H1 (cell line): Measurements from ENCODE around the gene NOL4L. TPM values are rescaled to one million over a fixed set of nuclear protein-coding genes. Genes with fewer than 3 reads are reported as not detected.

Experiments used
- CTCF ChIA-PET: fragments of 300-600 bp; sonication (Branson Sonifier 250); formaldehyde crosslinking; loops from one replicate; lab custom pipeline; 2021; ENCODE audit not compliant: partially characterized antibody; lab: Charles Lee
- POLR2A ChIA-PET: fragments of 300-600 bp; sonication (Branson Sonifier 250); formaldehyde crosslinking; loops from one replicate; lab custom pipeline; 2021; ENCODE audit warnings: inconsistent platforms; ENCODE audit not compliant: partially characterized antibody; lab: Charles Lee
- DNase-seq, 2 experiments: peaks; one replicate each; pipeline versions ENCODE4 v3.0.0 to v3.0.0-alpha.2; 2010 to 2022; ENCODE audit warnings: low spot score in 2 of 2, low read depth in 1 of 2, mixed read lengths in 1 of 2
- FAIRE-seq: peaks from 2 replicates; lab custom pipeline; 2011; peaks lifted over from hg19 to GRCh38; lab: Jason Lieb, UNC
- H2AFZ ChIP-seq: 2 replicates; pipeline ENCODE4 v1.8.1; 2012; ENCODE audit warnings: low read length, inconsistent platforms
- H2AK5ac ChIP-seq: 2 replicates; pipeline ENCODE4 v1.6.1; 2013; ENCODE audit warnings: low read depth, low read length
- H2BK120ac ChIP-seq: replicated peaks from 2 replicates; pipeline ENCODE3; 2013; ENCODE audit warnings: low read depth, low read length, inconsistent platforms
- H2BK12ac ChIP-seq: 2 replicates; pipeline ENCODE4 v1.6.1; 2013; ENCODE audit warnings: low read depth, low read length
- H2BK15ac ChIP-seq: 2 replicates; pipeline ENCODE4 v1.6.1; 2013; ENCODE audit warnings: low read length
- H2BK20ac ChIP-seq: 2 replicates; pipeline ENCODE4 v1.6.1; 2013; ENCODE audit warnings: low read length
- H2BK5ac ChIP-seq: 2 replicates; pipeline ENCODE4 v1.6.1; 2013; ENCODE audit warnings: low read depth, low read length
- H3K14ac ChIP-seq: 2 replicates; pipeline ENCODE4 v1.6.1; 2013; ENCODE audit warnings: inconsistent platforms; ENCODE audit not compliant: insufficient read length
- H3K18ac ChIP-seq: 2 replicates; pipeline ENCODE4 v1.6.1; 2013; ENCODE audit warnings: low read length; ENCODE audit errors: extremely low read depth
- H3K23ac ChIP-seq: 2 replicates; pipeline ENCODE4 v1.6.1; 2013; ENCODE audit warnings: inconsistent platforms; ENCODE audit not compliant: insufficient read length
- H3K23me2 ChIP-seq: 2 replicates; pipeline ENCODE4 v1.6.1; 2013; ENCODE audit warnings: low read depth, low read length
- H3K27ac ChIP-seq: 2 replicates; pipeline ENCODE4 v1.6.1; 2011; ENCODE audit warnings: low read depth, low read length, inconsistent platforms
- H3K27me3 ChIP-seq, 4 experiments: replicated peaks in 1 of 4; 1 replicate in 1 of 4; 2 replicates in 3 of 4; pipeline versions ENCODE4 v1.6.1 to v1.8.1; 2011 to 2013; ENCODE audit warnings: low read length in 3 of 4, mild to moderate bottlenecking in 3 of 4, inconsistent platforms in 2 of 4, mixed read lengths in 2 of 4, moderate library complexity in 1 of 4; ENCODE audit not compliant: control insufficient read depth in 3 of 4, insufficient read depth in 3 of 4; ENCODE audit errors: extremely low read depth in 1 of 4
- H3K36me3 ChIP-seq, 4 experiments: 2 replicates each; pipeline versions ENCODE4 v1.6.1 to v1.8.1; 2011 to 2013; ENCODE audit warnings: mild to moderate bottlenecking in 4 of 4, low read length in 3 of 4, moderate library complexity in 2 of 4, control low read depth in 1 of 4, inconsistent platforms in 1 of 4; ENCODE audit not compliant: insufficient read depth in 4 of 4, control insufficient read depth in 2 of 4
- H3K4ac ChIP-seq: replicated peaks from 2 replicates; pipeline ENCODE3; 2013; ENCODE audit warnings: low read length, low read depth, mixed read lengths, inconsistent platforms; ENCODE audit not compliant: insufficient read length
- H3K4me1 ChIP-seq, 4 experiments: replicated peaks in 1 of 4; 1 replicate in 1 of 4; 2 replicates in 3 of 4; pipeline versions ENCODE4 v1.6.1 to v1.8.1; 2011 to 2013; ENCODE audit warnings: low read length in 3 of 4, inconsistent platforms in 2 of 4, mixed read lengths in 1 of 4; ENCODE audit not compliant: insufficient read depth in 4 of 4, control insufficient read depth in 3 of 4
- H3K4me2 ChIP-seq, 2 experiments: 2 replicates each; pipeline versions ENCODE4 v1.6.1 to v1.8.1; 2011 to 2013; ENCODE audit warnings: low read depth in 2 of 2, low read length in 2 of 2, control low read depth in 1 of 2, inconsistent platforms in 1 of 2, mild to moderate bottlenecking in 1 of 2; ENCODE audit not compliant: insufficient read depth in 1 of 2
- H3K4me3 ChIP-seq, 4 experiments: fragments of 200-600, 300-600 bp in 1 of 4; sonication (generic), shearing (Covaris generic), sonication (Bioruptor Twin) in 1 of 4; 2 replicates each; pipeline versions ENCODE4 v1.5.1 to v1.8.1; 2011 to 2016; ENCODE audit warnings: low read length in 4 of 4, low read depth in 3 of 4, control low read depth in 2 of 4, inconsistent platforms in 2 of 4, mild to moderate bottlenecking in 2 of 4, mixed read lengths in 1 of 4, moderate library complexity in 1 of 4; ENCODE audit not compliant: insufficient read depth in 2 of 4; ENCODE audit errors: extremely low read depth in 1 of 4
- H3K56ac ChIP-seq: replicated peaks from 2 replicates; pipeline ENCODE3; 2013; ENCODE audit warnings: low read depth, mild to moderate bottlenecking, mixed read lengths, low read length, inconsistent platforms; ENCODE audit not compliant: insufficient read length
- H3K79me1 ChIP-seq: 2 replicates; pipeline ENCODE4 v1.6.1; 2013; ENCODE audit warnings: low read depth, low read length, control low read depth
- H3K79me2 ChIP-seq, 2 experiments: 2 replicates each; pipeline versions ENCODE4 v1.6.1 to v1.8.1; 2012 to 2013; ENCODE audit warnings: low read length in 2 of 2, mild to moderate bottlenecking in 2 of 2, inconsistent platforms in 1 of 2; ENCODE audit not compliant: insufficient read depth in 2 of 2, control insufficient read depth in 1 of 2
- H3K9ac ChIP-seq, 4 experiments: replicated peaks in 1 of 4; 1 replicate in 1 of 4; 2 replicates in 3 of 4; pipeline versions ENCODE4 v1.6.1 to v1.8.1; 2011 to 2013; ENCODE audit warnings: low read depth in 3 of 4, low read length in 3 of 4, control low read depth in 2 of 4, mild to moderate bottlenecking in 2 of 4, moderate library complexity in 2 of 4, inconsistent platforms in 1 of 4; ENCODE audit errors: extremely low read depth in 1 of 4
- H3K9me3 ChIP-seq, 2 experiments: 2 replicates each; pipeline versions ENCODE4 v1.6.1 to v1.8.1; 2012 to 2013; ENCODE audit warnings: mild to moderate bottlenecking in 2 of 2, moderate library complexity in 2 of 2, control low read depth in 1 of 2, inconsistent platforms in 1 of 2, low read depth in 1 of 2, low read length in 1 of 2, mixed read lengths in 1 of 2; ENCODE audit not compliant: insufficient read depth in 2 of 2
- H4K20me1 ChIP-seq, 2 experiments: replicated peaks in 1 of 2; 2 replicates each; pipeline versions ENCODE3 to v1.8.1; 2011 to 2013; ENCODE audit warnings: inconsistent platforms in 2 of 2, low read length in 2 of 2, mild to moderate bottlenecking in 1 of 2; ENCODE audit not compliant: insufficient read depth in 2 of 2, control insufficient read depth in 1 of 2
- H4K5ac ChIP-seq: 2 replicates; pipeline ENCODE4 v1.6.1; 2013; ENCODE audit warnings: low read length, low read depth, mixed read lengths, inconsistent platforms; ENCODE audit not compliant: insufficient read length
- H4K8ac ChIP-seq: 2 replicates; pipeline ENCODE4 v1.8.0; 2013; ENCODE audit warnings: mild to moderate bottlenecking, moderate library complexity, low read length, inconsistent platforms; ENCODE audit not compliant: insufficient read depth; ENCODE audit errors: extremely low read depth
- H4K91ac ChIP-seq: replicated peaks from 2 replicates; pipeline ENCODE3; 2013; ENCODE audit warnings: low read length, mixed read lengths, inconsistent platforms; ENCODE audit not compliant: insufficient read length
- ATF2 ChIP-seq: IDR thresholded peaks from 2 replicates; pipeline ENCODE4 v1.6.1; 2012; ENCODE audit warnings: low read length, inconsistent platforms
- CHD2 ChIP-seq: IDR thresholded peaks from 2 replicates; pipeline ENCODE4 v1.6.1; 2012; ENCODE audit warnings: low read length, improper control_type of control experiment
- EZH2 ChIP-seq: fragments of 200-600 bp; sonication (generic); IDR thresholded peaks from 2 replicates; pipeline ENCODE4 v1.7.1; 2012; ENCODE audit warnings: low read depth, mild to moderate bottlenecking, moderate library complexity, low read length, inconsistent platforms; ENCODE audit not compliant: severe bottlenecking
- GABPA ChIP-seq: IDR thresholded peaks from 2 replicates; pipeline ENCODE4 v1.6.1; 2011; ENCODE audit warnings: mild to moderate bottlenecking, low read length, moderate library complexity, borderline replicate concordance; ENCODE audit not compliant: insufficient read depth
- JUND ChIP-seq: IDR thresholded peaks from 2 replicates; pipeline ENCODE4 v1.6.1; 2011; ENCODE audit warnings: mild to moderate bottlenecking, improper control_type of control experiment, low read length
- MAFK ChIP-seq: IDR thresholded peaks from 2 replicates; pipeline ENCODE4 v1.6.1; 2012; ENCODE audit warnings: low read depth, mild to moderate bottlenecking, improper control_type of control experiment, low read length
- POLR2AphosphoS5 ChIP-seq: IDR thresholded peaks from 2 replicates; pipeline ENCODE4 v1.6.1; 2011; ENCODE audit warnings: low read depth, low read length
- POU5F1 ChIP-seq: IDR thresholded peaks from 2 replicates; pipeline ENCODE4 v1.6.1; 2011; ENCODE audit warnings: low read depth, mild to moderate bottlenecking, low read length, moderate library complexity
- SAP30 ChIP-seq: fragments of 300-600 bp; sonication (generic); IDR thresholded peaks from 2 replicates; pipeline ENCODE4 v1.7.1; 2012; ENCODE audit warnings: low read length, moderate library complexity, mild to moderate bottlenecking, inconsistent platforms; ENCODE audit not compliant: insufficient read depth, insufficient replicate concordance
- SP2 ChIP-seq: IDR thresholded peaks from 2 replicates; pipeline ENCODE4 v1.6.1; 2012; ENCODE audit warnings: mild to moderate bottlenecking, low read length, inconsistent platforms
- SRF ChIP-seq: IDR thresholded peaks from 2 replicates; pipeline ENCODE4 v1.6.1; 2011; ENCODE audit warnings: mild to moderate bottlenecking, low read depth, low read length, moderate library complexity
- TAF7 ChIP-seq: optimal IDR thresholded peaks from 2 replicates; pipeline ENCODE3; 2011; ENCODE audit warnings: low read depth, mild to moderate bottlenecking, inconsistent platforms, low read length, moderate library complexity, borderline replicate concordance
- WGBS, 2 experiments: shearing (Covaris generic) in 1 of 2; methylation state at CpG; one replicate each; pipeline versions ENCODE4 v1.1.6 to v1.1.7; 2013 to 2015; ENCODE audit warnings: low lambda C conversion rate in 2 of 2, mixed read lengths in 2 of 2, inconsistent platforms in 1 of 2, low coverage in 1 of 2, missing lambda C conversion rate in 1 of 2; ENCODE audit not compliant: insufficient replicate concordance in 2 of 2, insufficient coverage in 1 of 2, insufficient read length in 1 of 2; ENCODE audit errors: extremely low coverage in 1 of 2, missing lambda C conversion rate in 1 of 2; 5-methylcytosine and 5-hydroxymethylcytosine counted together
- polyA plus RNA-seq, 7 experiments: library from polyadenylated mRNA; depleted of rRNA in 3 of 7; stranded (reverse) in 5 of 7; unstranded in 2 of 7; fragments of >200 nt in 5 of 7; fragments of 200-250 nt in 2 of 7; gene quantifications; 1 replicate in 5 of 7; 2 replicates in 1 of 7; 4 replicates in 1 of 7; pipeline versions ENCODE4 v1.2.1 to v1.2.3, GENCODE V29; 2011 to 2013; ENCODE audit warnings: missing spikeins in 2 of 7, mixed read lengths in 2 of 7
- total RNA-seq: library from RNA; stranded (reverse); fragmentation: NEBNext Ultra II Directional; extraction: Animal tissue kit (Norgen Biotek cat#: 25700); gene quantifications from 2 replicates; pipeline ENCODE4 v1.2.1, GENCODE V29; 2021

NOL4L gene
- total and polyA plus RNA-seq, 2 of the 8 experiments (the other 6 are each of a cell fraction or from before 2014, with no cell fraction given) = 15.3 to 23.7 TPM

GRCh38 chr20:32571566-32571965, 13.6 kb downstream of the NOL4L start:
- no peak overlapping the region for H3K18ac ChIP-seq
- no peak overlapping the region for H3K14ac ChIP-seq
- peak overlapping the region; percentile 86; the same call in 1 of the 2 replicates for H2AK5ac ChIP-seq
- H3K9ac ChIP-seq = no peak overlapping the region
- H3K79me1 ChIP-seq = no peaks in the 10 kb centered on the region; the same call in 1 of the 2 replicates
- H4K5ac ChIP-seq = no peak overlapping the region
- no peak overlapping the region for H4K8ac ChIP-seq
- peaks cover 8% of the 10 kb centered on the region; the same call in 1 of the 2 replicates for H3K23me2 ChIP-seq
- H3K27ac ChIP-seq = no peak overlapping the region
- ChIA-PET CTCF (interaction anchor here (1.0 to 1.3 kb wide), 2 partner anchors 15 to 50 kb away, joined by 3 read pairs; no protein-coding TSS in a partner anchor), POLR2A (no interaction called here)
- 0 out of 2 replicates have a peak overlapping the region, but pooled peaks have one; percentile 10 for H2BK20ac ChIP-seq
- H2BK15ac ChIP-seq = 0 out of 2 replicates have a peak overlapping the region, but pooled peaks have one; percentile 61
- H3K79me2 ChIP-seq = no peaks in the 10 kb centered on the region
- H3K23ac ChIP-seq = no peak overlapping the region
- 0 out of 2 replicates have a peak overlapping the region, but pooled peaks have one; percentile 52 for H2BK5ac ChIP-seq
- peaks cover 0 to 23% (median 9%) of the 10 kb centered on the region in 4 experiments; a peak in 5 of 7 replicates for H3K4me1 ChIP-seq
- H3K4ac ChIP-seq = no peak overlapping the region
- H4K91ac ChIP-seq = peak overlapping the region; percentile 7
- H3K9me3 ChIP-seq = no peaks in the 10 kb centered on the region
- peak overlapping the region; percentile 75; the same call in 1 of the 2 replicates for H2BK12ac ChIP-seq
- peaks cover 0 to 5% of the 10 kb centered on the region in 2 experiments for H4K20me1 ChIP-seq
- no peak overlapping the region for H3K4me3 ChIP-seq
- WGBS, 2 experiments = 83% methylated on average over 9 of the region's 9 CpGs; no CpG with 5 or more reads in 1 of the 2 experiments
- no peak for FAIRE-seq
- peaks cover 0 to 2% (median 1%) of the 10 kb centered on the region in 4 experiments; a peak in 2 of 7 replicates for H3K27me3 ChIP-seq
- H3K36me3 ChIP-seq = no peaks in the 10 kb centered on the region
- no peak overlapping the region for H3K56ac ChIP-seq
- no peak overlapping the region for H3K4me2 ChIP-seq
- H2AFZ ChIP-seq = no peak overlapping the region
- no peak overlapping the region for H2BK120ac ChIP-seq
- no peak for DNase-seq
- TF ChIP-seq ATF2 (no peak), GABPA (no peak), SRF (no peak), TAF7 (no peak), SP2 (no peak), SAP30 (no peak), POU5F1 (no peak), CHD2 (no peak), POLR2AphosphoS5 (no peak), MAFK (no peak), JUND (no peak), EZH2 (no peak)
